ENCODE measurements around the gene PLEKHB2.
A peak's percentile ranks its signal among the peaks of the same experiment; 100 is the strongest.
"Not testable (repeated sequence)": the region's sequence is repeated elsewhere in the genome, so short reads cannot be mapped to it uniquely, and the experiment has no call there.

Gene PLEKHB2

GRCh38 chr2:131105156-131105949 lies at the start of gene PLEKHB2:
TSS of gene PLEKHB2 (plus strand) at chr2:131105336. CDS start at chr2:131120942, 15,606 bp downstream.
- DNase-seq (ENCODE audit: low spot score), result peak; percentile 94

- no peak for DNase-seq (ENCODE audit: low spot score)
Observed at GRCh38 chr2:131056204-131056931, 48.8 kb upstream of the PLEKHB2 start.

GRCh38 chr2:131056932-131057287 lies 48.2 kb upstream of the PLEKHB2 start:
- no peak for DNase-seq (ENCODE audit: low spot score)

- DNase-seq (ENCODE audit: low spot score), result no peak
Observed at GRCh38 chr2:131058214-131058843, 46.8 kb upstream of the PLEKHB2 start.

GRCh38 chr2:131058920-131059319 lies 46.2 kb upstream of the PLEKHB2 start:
- no peak for DNase-seq (ENCODE audit: low spot score)

GRCh38 chr2:131063501-131064283 lies 41.4 kb upstream of the PLEKHB2 start:
- DNase-seq (ENCODE audit: low spot score), result no peak

GRCh38 chr2:131064589-131065512 lies 40.3 kb upstream of the PLEKHB2 start:
- DNase-seq (ENCODE audit: low spot score), result no peak

- DNase-seq (ENCODE audit: low spot score), result no peak
Observed at GRCh38 chr2:131067465-131068125, 37.5 kb upstream of the PLEKHB2 start.

GRCh38 chr2:131068172-131068571 lies 37.0 kb upstream of the PLEKHB2 start:
- not testable (repeated sequence) for DNase-seq (ENCODE audit: low spot score)

GRCh38 chr2:131075578-131075977 lies 29.6 kb upstream of the PLEKHB2 start:
- DNase-seq (ENCODE audit: low spot score), result not testable (repeated sequence)

- DNase-seq (ENCODE audit: low spot score), result no peak
Observed at GRCh38 chr2:131076707-131077106, 28.4 kb upstream of the PLEKHB2 start.

GRCh38 chr2:131077182-131077846 lies 27.8 kb upstream of the PLEKHB2 start:
- no peak for DNase-seq (ENCODE audit: low spot score)

GRCh38 chr2:131077966-131078365 lies 27.2 kb upstream of the PLEKHB2 start:
- DNase-seq (ENCODE audit: low spot score), result no peak

GRCh38 chr2:131079931-131080330 lies 25.2 kb upstream of the PLEKHB2 start:
- not testable (repeated sequence) for DNase-seq (ENCODE audit: low spot score)

- no peak for DNase-seq (ENCODE audit: low spot score)
Observed at GRCh38 chr2:131081190-131081589, 23.9 kb upstream of the PLEKHB2 start.

GRCh38 chr2:131085646-131086045 lies 19.5 kb upstream of the PLEKHB2 start:
- DNase-seq (ENCODE audit: low spot score), result no peak

GRCh38 chr2:131092458-131093005 lies 12.6 kb upstream of the PLEKHB2 start:
- no peak for DNase-seq (ENCODE audit: low spot score)

- DNase-seq (ENCODE audit: low spot score), result peak; percentile 91
Observed at GRCh38 chr2:131093006-131093695, 12.0 kb upstream of the PLEKHB2 start, which contains the start of gene FAM168B. TSS of gene FAM168B (minus strand) at chr2:131093460. CDS start at chr2:131082646, 10,814 bp downstream.
